ENCODE data around the gene GPR45.

DNA sequence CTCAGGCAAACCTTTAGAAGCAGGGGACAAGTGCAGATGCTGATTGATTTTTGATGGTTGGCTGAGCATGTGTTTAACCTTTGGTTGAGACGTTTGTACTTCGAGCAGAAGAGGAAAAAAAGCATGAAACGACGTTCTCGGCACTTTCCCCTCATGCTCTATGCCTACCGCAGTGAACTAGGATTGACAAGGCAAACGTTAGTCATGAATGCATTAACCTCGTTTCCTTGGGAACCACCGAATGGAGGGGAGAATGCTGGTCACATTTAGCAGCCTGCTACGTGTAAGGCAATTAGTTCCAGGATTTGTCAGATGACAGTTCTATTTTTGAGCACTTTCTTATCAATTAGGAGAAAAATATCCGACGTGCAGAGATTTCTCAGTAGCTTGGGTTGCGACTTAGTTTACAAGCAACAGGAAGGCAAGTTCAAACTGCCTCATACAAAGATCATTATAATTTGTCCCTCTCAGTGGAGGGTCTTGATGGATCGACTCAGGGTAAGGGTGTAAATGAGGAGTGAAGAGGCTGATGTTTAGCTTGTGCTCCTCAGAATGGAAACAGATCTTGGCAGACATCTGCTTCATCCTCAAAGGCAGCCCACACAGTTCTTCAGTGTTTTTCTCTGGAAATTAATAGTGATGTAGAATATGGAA lies 47.4 kb upstream of the GPR45 start:
- TF ChIP-seq ETV6 (CRISPR knock-in tag; IDR thresholded peaks at IDR 0.05) (no peak), SMAD4 (CRISPR knock-in tag; IDR thresholded peaks at IDR 0.05) (no peak), CBFB (CRISPR knock-in tag; IDR thresholded peaks at IDR 0.05; ENCODE audit: low read depth) (no peak)
- TF ChIP-seq, protein P1, sequence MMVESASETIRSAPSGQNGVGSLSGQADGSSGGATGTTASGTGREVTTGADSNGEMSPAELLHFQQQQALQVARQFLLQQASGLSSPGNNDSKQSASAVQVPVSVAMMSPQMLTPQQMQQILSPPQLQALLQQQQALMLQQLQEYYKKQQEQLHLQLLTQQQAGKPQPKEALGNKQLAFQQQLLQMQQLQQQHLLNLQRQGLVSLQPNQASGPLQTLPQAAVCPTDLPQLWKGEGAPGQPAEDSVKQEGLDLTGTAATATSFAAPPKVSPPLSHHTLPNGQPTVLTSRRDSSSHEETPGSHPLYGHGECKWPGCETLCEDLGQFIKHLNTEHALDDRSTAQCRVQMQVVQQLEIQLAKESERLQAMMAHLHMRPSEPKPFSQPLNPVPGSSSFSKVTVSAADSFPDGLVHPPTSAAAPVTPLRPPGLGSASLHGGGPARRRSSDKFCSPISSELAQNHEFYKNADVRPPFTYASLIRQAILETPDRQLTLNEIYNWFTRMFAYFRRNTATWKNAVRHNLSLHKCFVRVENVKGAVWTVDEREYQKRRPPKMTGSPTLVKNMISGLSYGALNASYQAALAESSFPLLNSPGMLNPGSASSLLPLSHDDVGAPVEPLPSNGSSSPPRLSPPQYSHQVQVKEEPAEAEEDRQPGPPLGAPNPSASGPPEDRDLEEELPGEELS (CRISPR knock-in tag; IDR thresholded peaks at IDR 0.05): no peak
- TF ChIP-seq, protein P2, sequence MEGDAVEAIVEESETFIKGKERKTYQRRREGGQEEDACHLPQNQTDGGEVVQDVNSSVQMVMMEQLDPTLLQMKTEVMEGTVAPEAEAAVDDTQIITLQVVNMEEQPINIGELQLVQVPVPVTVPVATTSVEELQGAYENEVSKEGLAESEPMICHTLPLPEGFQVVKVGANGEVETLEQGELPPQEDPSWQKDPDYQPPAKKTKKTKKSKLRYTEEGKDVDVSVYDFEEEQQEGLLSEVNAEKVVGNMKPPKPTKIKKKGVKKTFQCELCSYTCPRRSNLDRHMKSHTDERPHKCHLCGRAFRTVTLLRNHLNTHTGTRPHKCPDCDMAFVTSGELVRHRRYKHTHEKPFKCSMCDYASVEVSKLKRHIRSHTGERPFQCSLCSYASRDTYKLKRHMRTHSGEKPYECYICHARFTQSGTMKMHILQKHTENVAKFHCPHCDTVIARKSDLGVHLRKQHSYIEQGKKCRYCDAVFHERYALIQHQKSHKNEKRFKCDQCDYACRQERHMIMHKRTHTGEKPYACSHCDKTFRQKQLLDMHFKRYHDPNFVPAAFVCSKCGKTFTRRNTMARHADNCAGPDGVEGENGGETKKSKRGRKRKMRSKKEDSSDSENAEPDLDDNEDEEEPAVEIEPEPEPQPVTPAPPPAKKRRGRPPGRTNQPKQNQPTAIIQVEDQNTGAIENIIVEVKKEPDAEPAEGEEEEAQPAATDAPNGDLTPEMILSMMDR (IDR thresholded peaks at IDR 0.05): no peak
